SK-N-SH treated with all-trans-retinoic acid at 6 μM for 48 hours (cell line): ENCODE results near the gene PHACTR3.

Source experiments
- CSDC2 ChIP-seq: fragments of 250-450 bp; sonication (Bioruptor Pico); IDR thresholded peaks from 2 replicates; pipeline ENCODE4 v1.5.0; 2020; ENCODE audit warnings: mild to moderate bottlenecking, moderate library complexity
- ISL1 ChIP-seq: fragments of 250-450 bp; sonication (Bioruptor Pico); IDR thresholded peaks from 2 replicates; pipeline ENCODE4 v2.1.2; 2022; ENCODE audit warnings: mild to moderate bottlenecking, moderate library complexity
- RARB ChIP-seq: fragments of 250-450 bp; sonication (Bioruptor Pico); IDR thresholded peaks from 2 replicates; pipeline ENCODE4 v1.8.0; 2021; ENCODE audit warnings: mild to moderate bottlenecking, moderate library complexity
- SNAI2 ChIP-seq: fragments of 250-450 bp; sonication (Bioruptor Pico); IDR thresholded peaks from 2 replicates; pipeline ENCODE4 v1.5.0; 2020; ENCODE audit warnings: mild to moderate bottlenecking, moderate library complexity
- ZNF70 ChIP-seq: fragments of 450-650 bp; formaldehyde crosslinking; IDR thresholded peaks from 2 replicates; pipeline ENCODE4 v1.5.0; 2020; ENCODE audit warnings: mild to moderate bottlenecking, moderate library complexity
- TF ChIP-seq, protein P1 (sequence below): fragments of 250-450 bp; sonication (Bioruptor Pico); IDR thresholded peaks from 2 replicates; pipeline ENCODE4 v1.8.0; 2021; ENCODE audit warnings: low read depth, mild to moderate bottlenecking, moderate library complexity, borderline replicate concordance
- TF ChIP-seq, protein P2 (sequence below): fragments of 250-450 bp; sonication (Bioruptor Pico); IDR thresholded peaks from 2 replicates; pipeline ENCODE4 v1.5.1; 2021; ENCODE audit warnings: mild to moderate bottlenecking, moderate library complexity
- TF ChIP-seq, protein P3 (sequence below): fragments of 250-450 bp; sonication (Bioruptor Pico); IDR thresholded peaks from 2 replicates; pipeline ENCODE4 v1.8.0; 2020; ENCODE audit warnings: mild to moderate bottlenecking, moderate library complexity, borderline replicate concordance

DNA sequence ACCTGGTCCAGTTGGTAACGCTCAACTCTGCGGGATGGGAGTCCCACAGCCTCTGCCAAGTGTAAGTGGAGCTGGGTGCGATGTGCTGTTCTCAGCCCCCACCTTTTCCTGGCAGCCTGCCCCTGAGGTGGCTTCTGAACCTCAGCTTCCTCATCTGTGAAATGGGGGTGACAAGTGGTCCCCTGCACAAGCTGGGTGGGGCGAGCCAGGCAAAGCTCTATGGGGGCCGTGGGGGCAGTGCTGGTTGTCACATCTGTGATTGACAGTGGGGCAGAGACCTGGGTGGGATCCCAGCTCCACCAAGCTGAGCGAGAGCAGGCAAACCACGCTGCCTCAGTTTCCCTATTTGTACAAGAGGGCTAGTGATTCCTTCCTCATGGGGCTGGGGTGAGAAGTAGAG lies 166.5 kb downstream of the PHACTR3 start:
- TF ChIP-seq, protein P1, sequence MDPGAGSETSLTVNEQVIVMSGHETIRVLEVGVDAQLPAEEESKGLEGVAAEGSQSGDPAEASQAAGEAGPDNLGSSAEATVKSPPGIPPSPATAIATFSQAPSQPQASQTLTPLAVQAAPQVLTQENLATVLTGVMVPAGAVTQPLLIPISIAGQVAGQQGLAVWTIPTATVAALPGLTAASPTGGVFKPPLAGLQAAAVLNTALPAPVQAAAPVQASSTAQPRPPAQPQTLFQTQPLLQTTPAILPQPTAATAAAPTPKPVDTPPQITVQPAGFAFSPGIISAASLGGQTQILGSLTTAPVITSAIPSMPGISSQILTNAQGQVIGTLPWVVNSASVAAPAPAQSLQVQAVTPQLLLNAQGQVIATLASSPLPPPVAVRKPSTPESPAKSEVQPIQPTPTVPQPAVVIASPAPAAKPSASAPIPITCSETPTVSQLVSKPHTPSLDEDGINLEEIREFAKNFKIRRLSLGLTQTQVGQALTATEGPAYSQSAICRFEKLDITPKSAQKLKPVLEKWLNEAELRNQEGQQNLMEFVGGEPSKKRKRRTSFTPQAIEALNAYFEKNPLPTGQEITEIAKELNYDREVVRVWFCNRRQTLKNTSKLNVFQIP (CRISPR knock-in tag): no peak
- TF ChIP-seq RARB (CRISPR knock-in tag) (no peak), ZNF70 (CRISPR knock-in tag) (no peak), CSDC2 (CRISPR knock-in tag) (no peak), ISL1 (CRISPR knock-in tag) (no peak), SNAI2 (CRISPR knock-in tag) (no peak)
- TF ChIP-seq, protein P2, sequence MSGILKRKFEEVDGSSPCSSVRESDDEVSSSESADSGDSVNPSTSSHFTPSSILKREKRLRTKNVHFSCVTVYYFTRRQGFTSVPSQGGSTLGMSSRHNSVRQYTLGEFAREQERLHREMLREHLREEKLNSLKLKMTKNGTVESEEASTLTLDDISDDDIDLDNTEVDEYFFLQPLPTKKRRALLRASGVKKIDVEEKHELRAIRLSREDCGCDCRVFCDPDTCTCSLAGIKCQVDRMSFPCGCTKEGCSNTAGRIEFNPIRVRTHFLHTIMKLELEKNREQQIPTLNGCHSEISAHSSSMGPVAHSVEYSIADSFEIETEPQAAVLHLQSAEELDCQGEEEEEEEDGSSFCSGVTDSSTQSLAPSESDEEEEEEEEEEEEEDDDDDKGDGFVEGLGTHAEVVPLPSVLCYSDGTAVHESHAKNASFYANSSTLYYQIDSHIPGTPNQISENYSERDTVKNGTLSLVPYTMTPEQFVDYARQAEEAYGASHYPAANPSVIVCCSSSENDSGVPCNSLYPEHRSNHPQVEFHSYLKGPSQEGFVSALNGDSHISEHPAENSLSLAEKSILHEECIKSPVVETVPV (CRISPR knock-in tag): no peak
- TF ChIP-seq, protein P3, sequence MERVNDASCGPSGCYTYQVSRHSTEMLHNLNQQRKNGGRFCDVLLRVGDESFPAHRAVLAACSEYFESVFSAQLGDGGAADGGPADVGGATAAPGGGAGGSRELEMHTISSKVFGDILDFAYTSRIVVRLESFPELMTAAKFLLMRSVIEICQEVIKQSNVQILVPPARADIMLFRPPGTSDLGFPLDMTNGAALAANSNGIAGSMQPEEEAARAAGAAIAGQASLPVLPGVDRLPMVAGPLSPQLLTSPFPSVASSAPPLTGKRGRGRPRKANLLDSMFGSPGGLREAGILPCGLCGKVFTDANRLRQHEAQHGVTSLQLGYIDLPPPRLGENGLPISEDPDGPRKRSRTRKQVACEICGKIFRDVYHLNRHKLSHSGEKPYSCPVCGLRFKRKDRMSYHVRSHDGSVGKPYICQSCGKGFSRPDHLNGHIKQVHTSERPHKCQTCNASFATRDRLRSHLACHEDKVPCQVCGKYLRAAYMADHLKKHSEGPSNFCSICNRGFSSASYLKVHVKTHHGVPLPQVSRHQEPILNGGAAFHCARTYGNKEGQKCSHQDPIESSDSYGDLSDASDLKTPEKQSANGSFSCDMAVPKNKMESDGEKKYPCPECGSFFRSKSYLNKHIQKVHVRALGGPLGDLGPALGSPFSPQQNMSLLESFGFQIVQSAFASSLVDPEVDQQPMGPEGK (CRISPR knock-in tag): no peak
